ENCODE data around the gene FN1.

Gene FN1

GRCh38 chr2:215382011-215382410 is 53.9 kb downstream of the FN1 start:
- DNase-seq, result no peak

- no peak for DNase-seq
Observed at GRCh38 chr2:215380699-215381098, 55.2 kb downstream of the FN1 start.

GRCh38 chr2:215379948-215380347 is 55.9 kb downstream of the FN1 start:
- no peak for DNase-seq

- DNase-seq, result no peak
Observed at GRCh38 chr2:215379039-215379438, 56.8 kb downstream of the FN1 start.

- no peak for DNase-seq
Observed at GRCh38 chr2:215378045-215378444, 57.8 kb downstream of the FN1 start.

- no peak for DNase-seq
Observed at GRCh38 chr2:215377283-215377682, 58.6 kb downstream of the FN1 start.

GRCh38 chr2:215376103-215376780 is 59.6 kb downstream of the FN1 start:
- no peak for DNase-seq

- DNase-seq, result no peak
Observed at GRCh38 chr2:215375467-215375830, 60.4 kb downstream of the FN1 start.

- DNase-seq, result no peak
Observed at GRCh38 chr2:215374642-215375466, 61.0 kb downstream of the FN1 start.

- no peak for DNase-seq
Observed at GRCh38 chr2:215374002-215374401, 61.9 kb downstream of the FN1 start.

- DNase-seq, result no peak
Observed at GRCh38 chr2:215372968-215373649, 62.8 kb downstream of the FN1 start.

- DNase-seq, result no peak
Observed at GRCh38 chr2:215371915-215372897, 63.7 kb downstream of the FN1 start.

GRCh38 chr2:215370112-215370965 is 65.5 kb downstream of the FN1 start:
- DNase-seq, result no peak

GRCh38 chr2:215369181-215369760 is 66.6 kb downstream of the FN1 start:
- DNase-seq, result no peak

- no peak for DNase-seq
Observed at GRCh38 chr2:215368493-215368809, 67.4 kb downstream of the FN1 start.

GRCh38 chr2:215367662-215368492 is 68.0 kb downstream of the FN1 start:
- DNase-seq, result no peak

GRCh38 chr2:215366440-215367032 is 69.3 kb downstream of the FN1 start:
- no peak for DNase-seq

- no peak for DNase-seq
Observed at GRCh38 chr2:215365184-215365658, 70.6 kb downstream of the FN1 start.
